ENCODE measurements around the gene CSTPP1. TPM values are rescaled to one million over a fixed set of nuclear protein-coding genes. Genes with fewer than 3 reads are reported as not detected.
"Not testable (repeated sequence)": the region's sequence is repeated elsewhere in the genome, so short reads cannot be mapped to it uniquely, and the experiment has no call there.

The CSTPP1 gene
- total and polyA plus RNA-seq, 2 donors (not counting 1 experiment from before 2014, with no cell fraction given): 11.5 to 29.0 TPM

GRCh38 chr11:46928701-46929100 is 7.9 kb upstream of the CSTPP1 start:
- DNase-seq; CTCF ChIA-PET; H3K27ac ChIP-seq (ENCODE audit: low read length in 2 of 2); H2AFZ ChIP-seq (ENCODE audit: insufficient read depth, low read depth, low read length, poor library complexity, severe bottlenecking); H3K79me2 ChIP-seq (ENCODE audit: control insufficient read depth, insufficient read depth, low read length); H3K4me3 ChIP-seq (ENCODE audit: control extremely low read depth in 1 of 5, extremely low read depth in 1 of 5, insufficient read depth in 1 of 5, low read depth in 2 of 5, low read length in 4 of 5); H3K36me3 ChIP-seq (replicated peaks in 1 of 2; ENCODE audit: control extremely low read depth in 1 of 2, control insufficient read depth in 1 of 2, extremely low read depth in 1 of 2, insufficient read depth in 2 of 2, low read length in 1 of 2); ATAC-seq (ENCODE audit: low read depth); H3K9ac ChIP-seq (ENCODE audit: low read length); H3K4me1 Mint-ChIP-seq; H3K27me3 ChIP-seq (replicated peaks in 1 of 4; ENCODE audit: control extremely low read depth in 1 of 4, control insufficient read depth in 3 of 4, insufficient read depth in 4 of 4, low read length in 3 of 4); intact Hi-C loops (cut with micrococcal nuclease); H3K9me3 ChIP-seq (ENCODE audit: control extremely low read depth in 1 of 3, control insufficient read depth in 2 of 3, insufficient read depth in 1 of 3, low read length in 2 of 3); H3K4me1 ChIP-seq (ENCODE audit: control insufficient read depth in 2 of 2, insufficient read depth in 2 of 2, low read length in 2 of 2); H4K20me1 ChIP-seq (ENCODE audit: control insufficient read depth, insufficient read depth, low read length, poor library complexity, severe bottlenecking); H3K27ac Mint-ChIP-seq; H3K9me3 Mint-ChIP-seq (ENCODE audit: insufficient read depth); H3K4me2 ChIP-seq (replicated peaks; ENCODE audit: low read depth, low read length, poor library complexity, severe bottlenecking); H3K4me3 Mint-ChIP-seq; POLR2A ChIA-PET: not testable (repeated sequence)
- no CpG with 5 or more reads among the region's 1 CpG for WGBS (ENCODE audit: insufficient coverage)
- H3K27me3 Mint-ChIP-seq: peaks cover 42% of the 10 kb centered on the region

GRCh38 chr11:46930089-46930488 is 6.5 kb upstream of the CSTPP1 start:
- Histone ChIP-seq H3K27me3 (replicated peaks in 1 of 4; ENCODE audit: control extremely low read depth in 1 of 4, control insufficient read depth in 3 of 4, insufficient read depth in 4 of 4, low read length in 3 of 4) (peaks cover 0 to 5% (median 0%) of the 10 kb centered on the region in 4 experiments), H3K4me3 (ENCODE audit: control extremely low read depth in 1 of 5, extremely low read depth in 1 of 5, insufficient read depth in 1 of 5, low read depth in 2 of 5, low read length in 4 of 5) (no peak overlapping the region), H3K27ac (ENCODE audit: low read length in 2 of 2) (no peak overlapping the region), H3K36me3 (replicated peaks in 1 of 2; ENCODE audit: control extremely low read depth in 1 of 2, control insufficient read depth in 1 of 2, extremely low read depth in 1 of 2, insufficient read depth in 2 of 2, low read length in 1 of 2) (no peaks in the 10 kb centered on the region), H3K9ac (ENCODE audit: low read length) (no peak overlapping the region), H3K9me3 (ENCODE audit: control extremely low read depth in 1 of 3, control insufficient read depth in 2 of 3, insufficient read depth in 1 of 3, low read length in 2 of 3) (no peaks in the 10 kb centered on the region), H3K4me2 (replicated peaks; ENCODE audit: low read depth, low read length, poor library complexity, severe bottlenecking) (no peak overlapping the region), H4K20me1 (ENCODE audit: control insufficient read depth, insufficient read depth, low read length, poor library complexity, severe bottlenecking) (no peaks in the 10 kb centered on the region), H2AFZ (ENCODE audit: insufficient read depth, low read depth, low read length, poor library complexity, severe bottlenecking) (no peak overlapping the region), H3K4me1 (ENCODE audit: control insufficient read depth in 2 of 2, insufficient read depth in 2 of 2, low read length in 2 of 2) (no peaks in the 10 kb centered on the region), H3K79me2 (ENCODE audit: control insufficient read depth, insufficient read depth, low read length) (no peaks in the 10 kb centered on the region)
- Mint-ChIP-seq H3K9me3 (ENCODE audit: insufficient read depth) (no peaks in the 10 kb centered on the region), H3K4me3 (no peak overlapping the region), H3K27ac (no peak overlapping the region), H3K27me3 (peaks cover 42% of the 10 kb centered on the region), H3K4me1 (no peaks in the 10 kb centered on the region)
- ATAC-seq (ENCODE audit: low read depth): no peak
- TF ChIP-seq EZH2 (IDR thresholded peaks at IDR 0.05; ENCODE audit: borderline replicate concordance, insufficient read depth, low read depth, low read length, poor library complexity, severe bottlenecking) (no peak), CTCF (IDR thresholded peaks at IDR 0.05) (no peak)
- WGBS (ENCODE audit: insufficient coverage): 75% methylated on average over 1 of the region's 1 CpG
- intact Hi-C loops (cut with micrococcal nuclease): loop anchor here (10.0 kb wide), 1 partner anchor 625 kb away; the partner anchor contains the start of gene CELF1
- ChIA-PET POLR2A (interaction anchor here (0.7 kb wide), 1 partner anchor 36 kb away, joined by 6 read pairs; no protein-coding TSS in a partner anchor), CTCF (interaction anchor here (1.2 kb wide), 1 partner anchor 223 kb away, joined by 4 read pairs; no protein-coding TSS in a partner anchor)
- no peak for DNase-seq
